Panc1 (cell line): ENCODE data around the gene CDH23. TPM values are rescaled to one million over a fixed set of nuclear protein-coding genes. Genes with fewer than 3 reads are reported as not detected.

Experiments
- ATAC-seq: fragments of 200-7000 bp; cut with Tn5 transposase; 2 replicates; pipeline ENCODE4 v1.9.1; 2020; ENCODE audit warnings: mild to moderate bottlenecking, moderate library complexity
- BruUV-seq: library from RNA; stranded (reverse); fragments of 400-500 nt; replicated peaks from 2 replicates; lab custom pipeline; 2021; lab: Mats Ljungman, UMichigan
- CTCF ChIA-PET: fragments of 300-600 bp; sonication (Branson Sonifier 250); formaldehyde crosslinking; loops from one replicate; lab custom pipeline; 2022; ENCODE audit warnings: antibody characterized with exemption; lab: Charles Lee
- POLR2A ChIA-PET: fragments of 300-600 bp; sonication (Branson Sonifier 250); formaldehyde crosslinking; loops from one replicate; lab custom pipeline; 2022; ENCODE audit warnings: antibody characterized with exemption; lab: Charles Lee
- DNase-seq: peaks from one replicate; pipeline ENCODE4 v3.0.0-alpha.2; 2010; ENCODE audit warnings: low read depth, low spot score
- H3K27ac ChIP-seq: 2 replicates; pipeline ENCODE4 v1.5.1; 2011; ENCODE audit warnings: mild to moderate bottlenecking, low read length, inconsistent platforms
- H3K27me3 ChIP-seq: fragments of 200-500 bp; sonication (Bioruptor generic); 2 replicates; pipeline ENCODE4 v1.6.0; 2014; ENCODE audit warnings: low read length, inconsistent platforms; ENCODE audit not compliant: control insufficient read depth, insufficient read depth
- H3K36me3 ChIP-seq: fragments of 200-500 bp; sonication (Bioruptor generic); 2 replicates; pipeline ENCODE4 v1.5.1; 2014; ENCODE audit warnings: inconsistent platforms, mild to moderate bottlenecking, low read length, moderate library complexity; ENCODE audit not compliant: control insufficient read depth, insufficient read depth
- H3K4me1 ChIP-seq: 2 replicates; pipeline ENCODE4 v1.5.1; 2011; ENCODE audit warnings: inconsistent platforms, mild to moderate bottlenecking, low read length, moderate library complexity; ENCODE audit not compliant: control insufficient read depth, insufficient read depth
- H3K4me3 ChIP-seq, 2 experiments: 2 replicates each; pipeline ENCODE4 v1.5.1; 2011 to 2012; ENCODE audit warnings: low read depth in 2 of 2, low read length in 2 of 2, mild to moderate bottlenecking in 2 of 2, inconsistent platforms in 1 of 2, moderate library complexity in 1 of 2
- H3K9me3 ChIP-seq: fragments of 200-500 bp; sonication (Bioruptor generic); 2 replicates; pipeline ENCODE4 v1.5.1; 2014; ENCODE audit warnings: low read depth, mild to moderate bottlenecking, inconsistent platforms, low read length, moderate library complexity; ENCODE audit not compliant: control insufficient read depth, insufficient read depth
- POLR2AphosphoS5 ChIP-seq: IDR thresholded peaks from 2 replicates; pipeline ENCODE4 v1.6.1; 2012; ENCODE audit warnings: mild to moderate bottlenecking, low read depth, low read length, moderate library complexity
- SIN3A ChIP-seq: IDR thresholded peaks from 2 replicates; pipeline ENCODE4 v1.6.1; 2012; ENCODE audit warnings: low read depth, mild to moderate bottlenecking, low read length, moderate library complexity, borderline replicate concordance; ENCODE audit not compliant: insufficient read depth
- TCF7L2 ChIP-seq: IDR thresholded peaks from 2 replicates; pipeline ENCODE4 v1.6.1; 2011; ENCODE audit warnings: mild to moderate bottlenecking, low read depth, low read length, inconsistent platforms
- in situ Hi-C: cut with HindIII; loops from 2 replicates; pipeline ENCODE4 v1.10.0; 2016; ENCODE audit warnings: low sequenced_read_pairs, low pct_unique_long_range_greater_than_20kb
- intact Hi-C: fragments of 100-400 bp; cut with micrococcal nuclease; formaldehyde crosslinking; loops from one replicate; pipeline ENCODE4 v1.10.0; 2022; ENCODE audit not compliant: unreplicated experiment
- total RNA-seq: library from RNA; stranded (reverse); gene quantifications from one replicate; pipeline ENCODE4 v1.2.1, GENCODE V29; 2021; ENCODE audit not compliant: unreplicated experiment
- TF ChIP-seq, protein P1 (sequence below), 2 experiments: IDR thresholded peaks; 2 replicates each; pipeline ENCODE4 v1.6.1; 2011 to 2012; ENCODE audit warnings: low read depth in 2 of 2, control low read depth in 1 of 2, low read length in 1 of 2, mild to moderate bottlenecking in 1 of 2, moderate library complexity in 1 of 2; ENCODE audit not compliant: insufficient read depth in 1 of 2
- TF ChIP-seq, protein P2 (sequence below): fragments of 450-650 bp; IDR thresholded peaks from 2 replicates; pipeline ENCODE4 v1.5.1; 2017; ENCODE audit warnings: mild to moderate bottlenecking

Gene CDH23
- total RNA-seq, 1 experiment from 2014 or later, result 2.7 TPM

DNA sequence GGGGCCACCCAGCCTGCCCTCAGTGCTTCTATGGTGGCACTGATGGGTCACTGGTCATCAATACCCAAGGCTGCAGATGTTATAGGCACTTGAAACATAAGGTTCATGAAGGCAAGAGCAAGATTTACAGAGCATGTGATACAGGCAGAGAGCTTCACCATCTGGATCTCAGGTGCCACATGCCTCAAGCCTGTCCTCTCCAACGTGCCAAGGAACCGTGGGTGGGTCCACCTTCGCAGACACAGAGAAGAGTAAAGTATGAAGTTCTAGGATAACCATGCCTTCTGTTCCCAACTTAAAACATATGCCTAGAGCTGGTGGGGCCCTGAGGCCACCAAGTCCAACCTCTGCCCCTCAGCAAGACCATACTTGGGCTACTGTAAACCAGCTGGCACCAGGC lies 26.7 kb upstream of the CDH23 start:
- BruUV-seq, result no TSS peak
- Histone ChIP-seq H3K27me3 (peaks cover 5% of the 10 kb centered on the region; the same call in 1 of the 2 replicates), H3K36me3 (no peaks in the 10 kb centered on the region), H3K9me3 (no peaks in the 10 kb centered on the region), H3K27ac (no peak overlapping the region), H3K4me1 (no peaks in the 10 kb centered on the region), H3K4me3 (no peak overlapping the region)
- TF ChIP-seq TCF7L2, result no peak
- TF ChIP-seq, protein P1, sequence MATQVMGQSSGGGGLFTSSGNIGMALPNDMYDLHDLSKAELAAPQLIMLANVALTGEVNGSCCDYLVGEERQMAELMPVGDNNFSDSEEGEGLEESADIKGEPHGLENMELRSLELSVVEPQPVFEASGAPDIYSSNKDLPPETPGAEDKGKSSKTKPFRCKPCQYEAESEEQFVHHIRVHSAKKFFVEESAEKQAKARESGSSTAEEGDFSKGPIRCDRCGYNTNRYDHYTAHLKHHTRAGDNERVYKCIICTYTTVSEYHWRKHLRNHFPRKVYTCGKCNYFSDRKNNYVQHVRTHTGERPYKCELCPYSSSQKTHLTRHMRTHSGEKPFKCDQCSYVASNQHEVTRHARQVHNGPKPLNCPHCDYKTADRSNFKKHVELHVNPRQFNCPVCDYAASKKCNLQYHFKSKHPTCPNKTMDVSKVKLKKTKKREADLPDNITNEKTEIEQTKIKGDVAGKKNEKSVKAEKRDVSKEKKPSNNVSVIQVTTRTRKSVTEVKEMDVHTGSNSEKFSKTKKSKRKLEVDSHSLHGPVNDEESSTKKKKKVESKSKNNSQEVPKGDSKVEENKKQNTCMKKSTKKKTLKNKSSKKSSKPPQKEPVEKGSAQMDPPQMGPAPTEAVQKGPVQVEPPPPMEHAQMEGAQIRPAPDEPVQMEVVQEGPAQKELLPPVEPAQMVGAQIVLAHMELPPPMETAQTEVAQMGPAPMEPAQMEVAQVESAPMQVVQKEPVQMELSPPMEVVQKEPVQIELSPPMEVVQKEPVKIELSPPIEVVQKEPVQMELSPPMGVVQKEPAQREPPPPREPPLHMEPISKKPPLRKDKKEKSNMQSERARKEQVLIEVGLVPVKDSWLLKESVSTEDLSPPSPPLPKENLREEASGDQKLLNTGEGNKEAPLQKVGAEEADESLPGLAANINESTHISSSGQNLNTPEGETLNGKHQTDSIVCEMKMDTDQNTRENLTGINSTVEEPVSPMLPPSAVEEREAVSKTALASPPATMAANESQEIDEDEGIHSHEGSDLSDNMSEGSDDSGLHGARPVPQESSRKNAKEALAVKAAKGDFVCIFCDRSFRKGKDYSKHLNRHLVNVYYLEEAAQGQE (IDR thresholded peaks at IDR 0.05; ENCODE audit: insufficient read depth in 1 of 2, low read depth in 2 of 2, low read length in 1 of 2), result no peak
- TF ChIP-seq, protein P2, sequence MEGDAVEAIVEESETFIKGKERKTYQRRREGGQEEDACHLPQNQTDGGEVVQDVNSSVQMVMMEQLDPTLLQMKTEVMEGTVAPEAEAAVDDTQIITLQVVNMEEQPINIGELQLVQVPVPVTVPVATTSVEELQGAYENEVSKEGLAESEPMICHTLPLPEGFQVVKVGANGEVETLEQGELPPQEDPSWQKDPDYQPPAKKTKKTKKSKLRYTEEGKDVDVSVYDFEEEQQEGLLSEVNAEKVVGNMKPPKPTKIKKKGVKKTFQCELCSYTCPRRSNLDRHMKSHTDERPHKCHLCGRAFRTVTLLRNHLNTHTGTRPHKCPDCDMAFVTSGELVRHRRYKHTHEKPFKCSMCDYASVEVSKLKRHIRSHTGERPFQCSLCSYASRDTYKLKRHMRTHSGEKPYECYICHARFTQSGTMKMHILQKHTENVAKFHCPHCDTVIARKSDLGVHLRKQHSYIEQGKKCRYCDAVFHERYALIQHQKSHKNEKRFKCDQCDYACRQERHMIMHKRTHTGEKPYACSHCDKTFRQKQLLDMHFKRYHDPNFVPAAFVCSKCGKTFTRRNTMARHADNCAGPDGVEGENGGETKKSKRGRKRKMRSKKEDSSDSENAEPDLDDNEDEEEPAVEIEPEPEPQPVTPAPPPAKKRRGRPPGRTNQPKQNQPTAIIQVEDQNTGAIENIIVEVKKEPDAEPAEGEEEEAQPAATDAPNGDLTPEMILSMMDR, result no peak
- no peak for TF ChIP-seq SIN3A
- TF ChIP-seq POLR2AphosphoS5, result no peak
- intact Hi-C loops (no loop called here), in situ Hi-C loops (no loop called here)
- ATAC-seq, result no peak
- POLR2A ChIA-PET, result no interaction called here
- CTCF ChIA-PET, result no interaction called here
- DNase-seq, result no peak

DNA sequence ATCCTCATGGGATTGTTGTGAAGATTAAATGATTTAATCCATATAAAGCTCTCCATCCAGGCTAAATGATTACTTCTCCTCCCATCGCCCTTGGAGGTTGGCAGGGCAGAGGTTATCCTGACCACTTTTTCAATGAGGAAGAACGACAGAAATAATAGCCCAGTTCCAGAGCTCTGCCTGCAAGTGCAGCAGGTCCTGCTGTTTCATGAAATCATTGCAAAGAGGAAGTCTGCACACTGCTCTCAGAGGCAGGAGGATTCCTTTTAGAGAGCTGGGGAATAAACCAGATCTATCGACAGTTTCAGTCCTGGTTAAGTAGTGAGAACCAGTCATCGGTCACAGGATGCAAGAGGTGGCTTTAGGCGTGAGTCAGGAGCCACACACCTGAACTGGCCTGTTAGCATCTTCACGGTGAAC lies 25.0 kb upstream of the CDH23 start:
- no TSS peak for BruUV-seq
- Histone ChIP-seq H3K9me3 (no peaks in the 10 kb centered on the region), H3K27ac (no peak overlapping the region), H3K36me3 (no peaks in the 10 kb centered on the region), H3K27me3 (peaks cover 8% of the 10 kb centered on the region; the same call in 1 of the 2 replicates), H3K4me3 (no peak overlapping the region), H3K4me1 (0 out of 2 replicates have a peak, but pooled peaks cover 2% of the 10 kb centered on the region)
- no peak for ATAC-seq
- in situ Hi-C loops (no loop called here), intact Hi-C loops (no loop called here)
- TF ChIP-seq POLR2AphosphoS5 (no peak), SIN3A (no peak), TCF7L2 (no peak)
- TF ChIP-seq, protein P1 (IDR thresholded peaks at IDR 0.05; ENCODE audit: insufficient read depth in 1 of 2, low read depth in 2 of 2, low read length in 1 of 2), result no peak
- TF ChIP-seq, protein P2, result no peak
- ChIA-PET POLR2A (no interaction called here), CTCF (no interaction called here)
- no peak for DNase-seq
